IMR-90 (cell line): ENCODE data around the gene NCSTN.

Experiments used
- BHLHE40 ChIP-seq: fragments of 150-350 bp; IDR thresholded peaks from 2 replicates; pipeline ENCODE4 v1.6.1; 2016; ENCODE audit warnings: mild to moderate bottlenecking, low read depth, low read length
- CEBPB ChIP-seq: IDR thresholded peaks from 2 replicates; pipeline ENCODE4 v1.6.1; 2012; ENCODE audit warnings: low read depth, low read length, improper control_type of control experiment
- CHD1 ChIP-seq: IDR thresholded peaks from 2 replicates; pipeline ENCODE4 v1.6.1; 2012; ENCODE audit warnings: low read depth, low read length, improper control_type of control experiment
- CTCF ChIP-seq: conservative IDR thresholded peaks from 2 replicates; pipeline ENCODE4 v1.5.1; 2012; ENCODE audit warnings: mild to moderate bottlenecking, low read depth, low read length, improper control_type of control experiment
- ELK1 ChIP-seq: fragments of 150-350 bp; IDR thresholded peaks from 2 replicates; pipeline ENCODE4 v1.6.1; 2016; ENCODE audit warnings: low read depth, mild to moderate bottlenecking, low read length, moderate library complexity, borderline replicate concordance
- MAFK ChIP-seq: IDR thresholded peaks from 2 replicates; pipeline ENCODE4 v1.6.1; 2012; ENCODE audit warnings: low read depth, low read length, improper control_type of control experiment
- MXI1 ChIP-seq: IDR thresholded peaks from 2 replicates; pipeline ENCODE4 v1.6.1; 2012; ENCODE audit warnings: low read depth, mild to moderate bottlenecking, low read length, moderate library complexity, borderline replicate concordance
- NFE2L2 ChIP-seq: fragments of 150-350 bp; IDR thresholded peaks from 2 replicates; pipeline ENCODE4 v1.6.1; 2016; ENCODE audit warnings: low read depth, mild to moderate bottlenecking, low read length
- POLR2A ChIP-seq: IDR thresholded peaks from 2 replicates; pipeline ENCODE4 v1.6.1; 2012; ENCODE audit warnings: mild to moderate bottlenecking, low read depth, low read length
- RAD21 ChIP-seq: IDR thresholded peaks from 2 replicates; pipeline ENCODE4 v1.6.1; 2012; ENCODE audit warnings: low read length, improper control_type of control experiment
- RFX5 ChIP-seq: IDR thresholded peaks from 2 replicates; pipeline ENCODE4 v1.8.0; 2012; ENCODE audit warnings: low read depth, mild to moderate bottlenecking, low read length, moderate library complexity
- SMC3 ChIP-seq: fragments of 150-350 bp; IDR thresholded peaks from 2 replicates; pipeline ENCODE4 v1.6.1; 2016; ENCODE audit warnings: low read depth, mild to moderate bottlenecking, antibody characterized with exemption, low read length, moderate library complexity
- USF2 ChIP-seq: fragments of 150-350 bp; IDR thresholded peaks from 2 replicates; pipeline ENCODE4 v1.6.1; 2017; ENCODE audit warnings: mild to moderate bottlenecking, antibody characterized with exemption, low read length, low read depth

- no peak for TF ChIP-seq POLR2A
- TF ChIP-seq CTCF = no peak
- no peak for TF ChIP-seq CHD1
- TF ChIP-seq MAFK = no peak
- TF ChIP-seq CEBPB = no peak
- no peak for TF ChIP-seq RFX5
- no peak for TF ChIP-seq MXI1
- no peak for TF ChIP-seq ELK1
- TF ChIP-seq BHLHE40 = no peak
- TF ChIP-seq USF2 = no peak
- no peak for TF ChIP-seq SMC3
- TF ChIP-seq NFE2L2 = no peak
- TF ChIP-seq RAD21 = no peak
These were observed 28.6 kb downstream of the NCSTN start for GRCh38 chr1:160371756-160372155.
